HepG2 (cell line): ENCODE results near the gene CD96. TPM values are rescaled to one million over a fixed set of nuclear protein-coding genes. Genes with fewer than 3 reads are reported as not detected.

Experiments used
- ATAC-seq: fragments of 200-7000 bp; cut with Tn5 transposase; 3 replicates; pipeline ENCODE4 v1.9.1; 2020; ENCODE audit warnings: mild to moderate bottlenecking, moderate library complexity
- BruUV-seq: library from RNA; stranded (reverse); fragments of 400-500 nt; replicated peaks from 2 replicates; lab custom pipeline; 2021; lab: Mats Ljungman, UMichigan
- CTCF ChIA-PET: fragments of 300-600 bp; formaldehyde crosslinking; extraction: SDS; loops from one replicate; lab custom pipeline; 2021; ENCODE audit warnings: low total read pairs, inconsistent platforms, low intra/inter-chr PET ratio; lab: Yijun Ruan, JAX
- POLR2A ChIA-PET: fragments of 350-600 bp; sonication (Branson Sonifier 250); formaldehyde crosslinking; loops from one replicate; lab custom pipeline; 2020; ENCODE audit warnings: antibody characterized with exemption, inconsistent platforms; lab: Yijun Ruan, JAX
- DNase-seq: peaks from one replicate; pipeline ENCODE4 v3.0.0-alpha.2; 2015; ENCODE audit warnings: low spot score
- FAIRE-seq: peaks from 3 replicates; lab custom pipeline; 2011; peaks lifted over from hg19 to GRCh38; lab: Jason Lieb, UNC
- H2AFZ ChIP-seq: one replicate; pipeline ENCODE4 v1.6.1; 2011; ENCODE audit warnings: low read length, inconsistent platforms
- H3K27ac ChIP-seq: fragments of 300-600 bp; 3 replicates; pipeline ENCODE4 v1.8.0; 2011; ENCODE audit warnings: mixed run types, mild to moderate bottlenecking, mixed read lengths, low read length, inconsistent platforms; ENCODE audit not compliant: insufficient read depth; ENCODE audit errors: extremely low read length
- H3K27me3 ChIP-seq, 2 experiments: fragments of 200-600 bp in 1 of 2; 2 replicates in 1 of 2; 3 replicates in 1 of 2; pipeline versions ENCODE4 v1.6.0 to v1.8.0; 2011; ENCODE audit warnings: low read length in 2 of 2, mild to moderate bottlenecking in 2 of 2, moderate library complexity in 2 of 2, inconsistent platforms in 1 of 2; ENCODE audit not compliant: insufficient read depth in 2 of 2, control insufficient read depth in 1 of 2
- H3K36me3 ChIP-seq, 2 experiments: fragments of 200-600 bp in 1 of 2; replicated peaks in 1 of 2; 2 replicates in 1 of 2; 3 replicates in 1 of 2; pipeline versions ENCODE4 v1.5.1 to v1.8.0; 2011; ENCODE audit warnings: low read length in 2 of 2, inconsistent platforms in 1 of 2; ENCODE audit not compliant: insufficient read depth in 2 of 2, control insufficient read depth in 1 of 2
- H3K4me1 ChIP-seq: 2 replicates; pipeline ENCODE4 v1.5.1; 2012; ENCODE audit warnings: low read length, inconsistent platforms; ENCODE audit not compliant: insufficient read depth
- H3K4me2 ChIP-seq: 2 replicates; pipeline ENCODE4 v1.6.0; 2011; ENCODE audit warnings: low read depth, low read length, inconsistent platforms
- H3K4me3 ChIP-seq, 3 experiments: fragments of 200-600 bp in 1 of 3; sonication (generic), shearing (Covaris generic) in 1 of 3; replicated peaks in 1 of 3; 2 replicates each; pipeline ENCODE4 v1.5.1; 2011 to 2016; ENCODE audit warnings: low read length in 3 of 3, inconsistent platforms in 2 of 3, low read depth in 2 of 3, mild to moderate bottlenecking in 2 of 3, control low read depth in 1 of 3, mixed read lengths in 1 of 3; ENCODE audit not compliant: insufficient read depth in 1 of 3
- H3K79me2 ChIP-seq: one replicate; pipeline ENCODE4 v1.6.1; 2011; ENCODE audit warnings: low read length, inconsistent platforms; ENCODE audit not compliant: insufficient read depth
- H3K9ac ChIP-seq: 2 replicates; pipeline ENCODE4 v1.6.0; 2011; ENCODE audit warnings: mild to moderate bottlenecking, low read depth, low read length, inconsistent platforms; ENCODE audit not compliant: insufficient read depth
- H3K9me3 ChIP-seq: 2 replicates; pipeline ENCODE4 v1.5.1; 2012; ENCODE audit warnings: mild to moderate bottlenecking, low read length
- H4K20me1 ChIP-seq: 2 replicates; pipeline ENCODE4 v1.6.0; 2011; ENCODE audit warnings: inconsistent platforms, mild to moderate bottlenecking, low read length, moderate library complexity; ENCODE audit not compliant: insufficient read depth
- MBNL3 ChIP-seq: fragments of 250-450 bp; sonication (Bioruptor Pico); conservative IDR thresholded peaks from 2 replicates; pipeline ENCODE4 v1.8.0; 2022; ENCODE audit warnings: mild to moderate bottlenecking, inconsistent platforms
- ZFAT ChIP-seq: sonication (generic); formaldehyde crosslinking; conservative IDR thresholded peaks from 2 replicates; pipeline ENCODE4 v1.8.1; 2023; ENCODE audit warnings: missing genetic modification reagents, inconsistent platforms
- ZNF740 ChIP-seq: sonication (generic); formaldehyde crosslinking; IDR thresholded peaks from 2 replicates; pipeline ENCODE4 v1.4.0; 2020; ENCODE audit warnings: missing genetic modification reagents
- WGBS: methylation state at CpG from one replicate; pipeline ENCODE4 v1.1.6; 2017; ENCODE audit warnings: low lambda C conversion rate; 5-methylcytosine and 5-hydroxymethylcytosine counted together
- in situ Hi-C: cut with HindIII; loops from 2 replicates; pipeline ENCODE4 v1.10.0; 2017; ENCODE audit warnings: low pct_unique_long_range_greater_than_20kb; ENCODE audit not compliant: extremely low pct_ligation_motif_present
- intact Hi-C: fragments of 100-400 bp; cut with micrococcal nuclease; formaldehyde crosslinking; loops from one replicate; pipeline ENCODE4 v1.10.0; 2022; ENCODE audit not compliant: unreplicated experiment
- polyA plus RNA-seq, 8 experiments: library from polyadenylated mRNA; depleted of rRNA in 3 of 8; stranded (reverse) in 7 of 8; unstranded in 1 of 8; fragments of >200 nt; fragmentation: Illumina TruSeq in 4 of 8; extraction: Trizol in 4 of 8; gene quantifications; 2 replicates each; pipeline versions ENCODE4 v1.2.1 to v1.2.3, GENCODE V29; 2011 to 2016; ENCODE audit warnings: low read depth in 4 of 8, missing spikeins in 1 of 8, mixed read lengths in 1 of 8; ENCODE audit not compliant: insufficient read depth in 1 of 8
- total RNA-seq, 5 experiments: library from RNA; depleted of rRNA; stranded (reverse); fragments of >200 nt; fragmentation: Illumina TruSeq; extraction: Trizol; gene quantifications; 2 replicates each; pipeline ENCODE4 v1.2.3, GENCODE V29; 2016; ENCODE audit warnings: low read depth in 1 of 5
- TF ChIP-seq, protein P1 (sequence below): sonication (generic); formaldehyde crosslinking; IDR thresholded peaks from 2 replicates; pipeline ENCODE4 v1.5.0; 2020; ENCODE audit warnings: mild to moderate bottlenecking, missing genetic modification reagents

Gene CD96
- total and polyA plus RNA-seq, 2 of the 13 experiments (the other 11 are each of a cell fraction or from before 2014, with no cell fraction given): not detected

GRCh38 chr3:111605493-111605892 lies 63.5 kb downstream of the CD96 start:
- no peak overlapping the region for H3K4me2 ChIP-seq
- no peak overlapping the region for H2AFZ ChIP-seq
- no peaks in the 10 kb centered on the region for H4K20me1 ChIP-seq
- H3K27me3 ChIP-seq: no peaks in the 10 kb centered on the region
- ChIA-PET POLR2A (no interaction called here), CTCF (no interaction called here)
- no peaks in the 10 kb centered on the region for H3K9me3 ChIP-seq
- no peaks in the 10 kb centered on the region for H3K36me3 ChIP-seq
- no peak for FAIRE-seq
- no peak overlapping the region for H3K9ac ChIP-seq
- BruUV-seq: no TSS peak
- DNase-seq: no peak
- H3K79me2 ChIP-seq: no peaks in the 10 kb centered on the region
- H3K4me3 ChIP-seq: no peak overlapping the region
- in situ Hi-C loops (no loop called here), intact Hi-C loops (no loop called here)
- no peaks in the 10 kb centered on the region for H3K4me1 ChIP-seq
- TF ChIP-seq ZNF740 (no peak), ZFAT (CRISPR knock-in tag) (no peak)
- TF ChIP-seq, protein P1, sequence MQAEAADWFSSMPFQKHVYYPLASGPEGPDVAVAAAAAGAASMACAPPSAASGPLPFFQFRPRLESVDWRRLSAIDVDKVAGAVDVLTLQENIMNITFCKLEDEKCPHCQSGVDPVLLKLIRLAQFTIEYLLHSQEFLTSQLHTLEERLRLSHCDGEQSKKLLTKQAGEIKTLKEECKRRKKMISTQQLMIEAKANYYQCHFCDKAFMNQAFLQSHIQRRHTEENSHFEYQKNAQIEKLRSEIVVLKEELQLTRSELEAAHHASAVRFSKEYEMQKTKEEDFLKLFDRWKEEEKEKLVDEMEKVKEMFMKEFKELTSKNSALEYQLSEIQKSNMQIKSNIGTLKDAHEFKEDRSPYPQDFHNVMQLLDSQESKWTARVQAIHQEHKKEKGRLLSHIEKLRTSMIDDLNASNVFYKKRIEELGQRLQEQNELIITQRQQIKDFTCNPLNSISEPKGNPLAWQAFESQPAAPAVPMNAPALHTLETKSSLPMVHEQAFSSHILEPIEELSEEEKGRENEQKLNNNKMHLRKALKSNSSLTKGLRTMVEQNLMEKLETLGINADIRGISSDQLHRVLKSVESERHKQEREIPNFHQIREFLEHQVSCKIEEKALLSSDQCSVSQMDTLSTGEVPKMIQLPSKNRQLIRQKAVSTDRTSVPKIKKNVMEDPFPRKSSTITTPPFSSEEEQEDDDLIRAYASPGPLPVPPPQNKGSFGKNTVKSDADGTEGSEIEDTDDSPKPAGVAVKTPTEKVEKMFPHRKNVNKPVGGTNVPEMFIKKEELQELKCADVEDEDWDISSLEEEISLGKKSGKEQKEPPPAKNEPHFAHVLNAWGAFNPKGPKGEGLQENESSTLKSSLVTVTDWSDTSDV (CRISPR knock-in tag): no peak
- WGBS: 9% methylated on average over 2 of the region's 2 CpGs
- no peak overlapping the region for H3K27ac ChIP-seq
- no peak for ATAC-seq

DNA sequence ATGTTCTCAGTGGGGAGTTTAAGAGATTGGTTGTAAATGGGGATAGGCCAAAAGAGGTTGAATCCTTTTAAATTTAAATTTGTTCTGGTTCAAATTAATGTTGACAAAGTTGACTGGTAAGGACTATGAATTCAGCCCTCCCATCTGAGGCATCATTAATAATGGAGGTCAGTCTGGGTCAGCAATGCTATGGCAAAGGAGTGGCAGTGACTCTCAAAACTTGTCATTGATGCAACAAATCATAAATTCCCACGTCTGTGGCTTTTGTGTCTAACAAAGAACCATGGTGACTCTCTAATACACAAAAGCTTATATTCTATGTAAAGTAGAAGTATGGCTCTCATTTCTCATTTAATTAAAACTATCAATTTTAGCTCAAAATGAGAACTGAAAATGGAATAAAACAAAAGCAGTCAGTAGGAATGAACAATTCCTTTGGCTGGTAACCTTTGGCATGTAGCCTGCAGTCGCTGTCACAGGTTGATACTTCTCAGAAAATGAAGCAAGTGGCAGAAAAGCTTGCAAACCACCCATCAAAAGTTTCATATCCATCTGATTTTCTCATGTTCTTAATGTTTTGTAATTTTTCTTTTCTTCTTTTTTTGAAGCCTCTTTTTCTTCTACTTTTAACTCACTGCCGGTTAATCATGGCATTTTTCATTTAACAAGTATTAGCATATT lies 65.4 kb downstream of the CD96 start:
- POLR2A ChIA-PET: no interaction called here
- no TSS peak for BruUV-seq
- DNase-seq: no peak

More for the DNA sequence above, 65.4 kb downstream of the CD96 start:
- WGBS: 13% methylated on average over 3 of the region's 3 CpGs
- FAIRE-seq (no peak), ATAC-seq (no peak)
- H3K79me2 ChIP-seq: no peaks in the 10 kb centered on the region
- no peak overlapping the region for H3K27ac ChIP-seq
- CTCF ChIA-PET: no interaction called here
- no peaks in the 10 kb centered on the region for H3K27me3 ChIP-seq
- in situ Hi-C loops: no loop called here
- no peak for TF ChIP-seq MBNL3 (CRISPR knock-in tag)
- H3K4me3 ChIP-seq: no peak overlapping the region
- no peaks in the 10 kb centered on the region for H3K36me3 ChIP-seq
- H3K9me3 ChIP-seq: no peaks in the 10 kb centered on the region
- H3K9ac ChIP-seq: no peak overlapping the region
- H3K4me2 ChIP-seq: no peak overlapping the region
- H3K4me1 ChIP-seq: no peaks in the 10 kb centered on the region
- intact Hi-C loops: no loop called here
- H4K20me1 ChIP-seq: no peaks in the 10 kb centered on the region
- H2AFZ ChIP-seq: no peak overlapping the region
